NCI-H1930 (cell line): Measurements from ENCODE around the gene ZNF644.
A peak's percentile ranks its signal among the peaks of the same experiment; 100 is the strongest.
"Not testable (repeated sequence)": the region's sequence is repeated elsewhere in the genome, so short reads cannot be mapped to it uniquely, and the experiment has no call there.

ENCODE experiments used
- DNase-seq, 2 experiments: peaks; one replicate each; lab custom pipeline; 2025; lab: John Stamatoyannopoulos, UW

ZNF644 gene

GRCh38 chr1:90986953-90987352, 34.9 kb downstream of the ZNF644 start:
- DNase-seq = no peak

DNA sequence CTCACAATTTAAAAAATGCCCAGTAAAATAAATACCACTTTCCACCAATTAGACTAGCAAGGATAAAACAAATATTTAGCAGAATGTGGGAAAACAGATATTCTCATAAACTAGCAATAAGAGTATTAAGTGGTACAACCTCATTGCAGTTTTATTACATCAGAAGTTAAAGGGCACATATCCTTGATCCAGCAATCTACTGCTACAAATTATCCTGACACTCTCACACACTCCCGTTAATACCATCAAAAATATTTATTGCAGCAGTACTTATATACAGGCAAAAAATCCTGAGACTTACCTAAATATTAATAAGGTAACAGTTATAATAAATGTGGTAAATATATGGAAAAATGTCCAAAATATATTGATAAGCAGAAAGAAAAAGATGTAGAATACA, 44.3 kb downstream of the ZNF644 start:
- no peak for DNase-seq

GRCh38 chr1:90973897-90974798, 47.7 kb downstream of the ZNF644 start:
- DNase-seq = no peak

GRCh38 chr1:90970208-90970607, 51.6 kb downstream of the ZNF644 start:
- no peak for DNase-seq

DNA sequence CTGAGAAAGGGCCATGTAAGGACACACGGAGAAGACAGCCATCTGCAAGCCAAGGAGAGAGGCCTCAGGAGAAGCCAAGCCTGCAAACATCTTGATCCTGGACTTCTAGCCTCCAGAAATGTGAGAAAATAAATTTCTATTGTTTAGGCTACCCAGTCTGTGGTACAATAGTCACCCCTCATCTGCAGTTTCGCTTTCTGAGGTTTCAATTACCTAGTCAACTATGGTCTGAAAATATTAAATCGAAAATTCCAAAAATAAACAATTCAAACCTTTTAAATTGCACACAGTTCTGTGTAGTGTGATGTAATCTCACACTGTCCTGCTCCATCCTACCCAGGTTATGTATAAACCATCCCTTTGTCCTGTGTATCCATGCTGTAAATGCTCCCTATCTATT, 52.6 kb downstream of the ZNF644 start:
- DNase-seq = no peak

- peak in 1 of 2 experiments; percentile 5 for DNase-seq
Measured at GRCh38 chr1:90964444-90965035, 57.3 kb downstream of the ZNF644 start.

GRCh38 chr1:90963651-90964050, 58.2 kb downstream of the ZNF644 start:
- no peak for DNase-seq

- no peak for DNase-seq
Measured at GRCh38 chr1:90963236-90963635, 58.6 kb downstream of the ZNF644 start.

GRCh38 chr1:90959352-90960206, 62.3 kb downstream of the ZNF644 start:
- no peak for DNase-seq

- DNase-seq = no peak
Measured at GRCh38 chr1:90957497-90957896, 64.3 kb downstream of the ZNF644 start.

DNA sequence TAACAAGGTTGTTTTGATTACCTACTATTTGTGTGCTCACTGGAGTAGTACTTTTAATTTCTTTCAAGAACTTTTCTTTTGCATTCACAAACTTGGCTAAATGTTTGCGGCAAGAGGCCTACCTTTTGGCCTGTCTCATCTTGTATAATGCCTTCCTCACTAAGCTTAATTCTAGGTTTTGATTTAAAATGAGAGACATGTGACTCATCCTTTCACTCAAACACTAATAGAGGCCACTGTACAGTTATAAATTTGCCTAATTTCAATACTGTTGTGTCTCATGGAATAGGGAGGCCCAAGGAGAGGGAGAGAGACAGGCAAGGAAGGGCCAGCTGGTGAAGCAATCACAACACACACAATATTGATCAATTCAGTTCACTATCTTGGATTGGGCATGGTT, 66.1 kb downstream of the ZNF644 start:
- DNase-seq = no peak

DNA sequence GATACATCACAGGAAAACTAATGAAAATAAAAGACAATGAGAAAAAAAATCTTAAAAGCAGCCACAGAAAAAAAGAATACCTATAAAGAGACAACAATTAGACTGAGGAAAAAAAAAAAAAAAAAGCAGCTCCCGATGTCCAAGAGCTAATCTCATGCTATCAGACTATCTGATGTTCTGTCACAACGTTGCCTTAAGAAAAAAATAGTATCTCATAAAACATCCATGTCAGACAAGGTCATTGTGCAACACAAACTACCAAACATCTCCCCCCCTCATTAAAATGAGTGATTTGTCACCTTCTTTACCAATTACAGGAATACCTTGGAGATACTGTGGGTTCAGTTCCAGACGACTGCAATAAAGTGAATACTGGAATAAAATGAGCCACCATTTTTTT, 68.9 kb downstream of the ZNF644 start:
- no peak for DNase-seq

GRCh38 chr1:90951009-90951408, 70.8 kb downstream of the ZNF644 start:
- no peak for DNase-seq

- DNase-seq = no peak
Measured at GRCh38 chr1:90948301-90948700, 73.5 kb downstream of the ZNF644 start.

DNA sequence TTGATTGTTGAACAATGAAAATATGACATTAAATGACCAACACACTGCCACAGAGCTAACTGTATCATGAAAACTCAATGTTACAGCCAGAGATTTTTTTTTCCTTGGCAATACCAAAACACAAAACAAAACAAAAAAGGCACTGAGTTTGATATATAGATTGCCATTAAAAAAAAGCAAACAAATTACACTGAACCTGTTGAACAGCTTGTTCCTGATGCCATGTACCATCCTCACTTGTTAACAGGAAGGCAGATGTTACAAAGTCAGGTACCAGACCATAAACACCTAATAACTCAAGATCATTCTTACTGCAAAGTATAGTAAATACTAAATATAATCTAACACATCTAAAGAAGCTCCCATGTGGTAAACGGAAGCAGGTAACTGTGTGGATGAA, 75.2 kb downstream of the ZNF644 start:
- no peak for DNase-seq

GRCh38 chr1:90945287-90945686, 76.5 kb downstream of the ZNF644 start:
- no peak for DNase-seq

GRCh38 chr1:90943966-90944365, 77.9 kb downstream of the ZNF644 start:
- no peak for DNase-seq

DNA sequence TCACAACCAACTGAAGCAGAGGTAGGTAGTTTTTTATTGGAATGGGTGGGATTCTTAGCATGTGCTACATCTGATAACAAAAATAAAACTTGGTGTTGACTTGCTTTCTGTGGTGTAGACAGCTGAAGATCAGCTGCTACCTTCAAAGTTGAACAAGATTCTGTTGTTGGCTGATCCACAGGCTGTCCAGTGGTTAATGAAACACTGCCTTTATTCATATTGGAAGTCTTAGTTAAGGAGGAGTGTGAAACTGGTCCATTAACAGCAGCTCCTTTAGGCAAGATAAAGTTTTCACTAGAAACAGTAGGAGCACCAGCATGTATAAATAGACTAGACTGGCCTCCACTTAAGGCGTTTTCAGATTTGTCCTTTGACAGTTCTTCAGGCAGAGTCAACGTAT, 81.1 kb downstream of the ZNF644 start:
- DNase-seq = no peak

- DNase-seq = no peak
Measured at GRCh38 chr1:90936731-90937130, 85.1 kb downstream of the ZNF644 start.

DNA sequence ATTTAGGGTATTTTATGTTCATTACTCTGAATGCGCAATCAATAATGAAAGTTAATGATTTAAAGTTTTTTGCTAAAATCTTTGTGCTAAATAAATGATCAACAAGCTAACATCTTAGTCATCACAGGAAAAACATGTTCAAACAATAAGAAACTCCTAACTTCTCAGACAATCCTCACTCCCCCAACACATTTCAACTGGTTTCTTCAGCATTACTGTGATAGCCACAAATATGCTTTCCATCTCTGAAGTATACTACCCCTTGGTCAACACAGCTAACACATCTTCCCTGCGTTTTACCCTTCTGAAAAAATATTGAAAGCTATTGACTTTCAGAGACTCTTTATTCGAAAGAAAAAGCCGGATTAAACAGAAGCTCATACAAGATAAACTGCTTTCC, 85.8 kb downstream of the ZNF644 start:
- DNase-seq = no peak

DNA sequence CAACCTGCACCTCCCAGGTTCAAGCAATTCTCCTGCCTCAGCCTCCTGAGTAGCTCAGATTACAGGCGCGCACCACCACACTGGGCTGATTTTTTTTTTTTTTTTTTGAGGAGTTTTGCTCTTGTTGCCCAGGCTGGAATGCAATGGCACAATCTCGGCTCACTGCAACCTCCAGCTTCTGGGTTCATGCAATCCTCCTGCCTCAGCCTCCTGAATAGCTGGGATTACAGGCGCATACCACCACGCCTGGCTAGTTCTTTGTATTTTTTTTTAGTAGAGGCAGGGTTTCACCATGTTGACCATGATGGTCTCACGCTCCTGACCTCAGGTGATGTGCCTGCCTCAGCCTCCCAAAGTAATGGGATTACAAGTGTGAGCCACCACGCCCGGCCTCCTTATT, 93.6 kb downstream of the ZNF644 start:
- DNase-seq = not testable (repeated sequence)

GRCh38 chr1:90927674-90928073, 94.2 kb downstream of the ZNF644 start:
- DNase-seq = not testable (repeated sequence)

GRCh38 chr1:90926971-90927370, 94.9 kb downstream of the ZNF644 start:
- no peak for DNase-seq
